ENCODE measurements around the gene SUGCT. TPM values are rescaled to one million over a fixed set of nuclear protein-coding genes. Genes with fewer than 3 reads are reported as not detected.

Gene SUGCT
- total RNA-seq, 3 donors from 2014 or later, result 2.3 to 4.5 (median 4.0) TPM

DNA sequence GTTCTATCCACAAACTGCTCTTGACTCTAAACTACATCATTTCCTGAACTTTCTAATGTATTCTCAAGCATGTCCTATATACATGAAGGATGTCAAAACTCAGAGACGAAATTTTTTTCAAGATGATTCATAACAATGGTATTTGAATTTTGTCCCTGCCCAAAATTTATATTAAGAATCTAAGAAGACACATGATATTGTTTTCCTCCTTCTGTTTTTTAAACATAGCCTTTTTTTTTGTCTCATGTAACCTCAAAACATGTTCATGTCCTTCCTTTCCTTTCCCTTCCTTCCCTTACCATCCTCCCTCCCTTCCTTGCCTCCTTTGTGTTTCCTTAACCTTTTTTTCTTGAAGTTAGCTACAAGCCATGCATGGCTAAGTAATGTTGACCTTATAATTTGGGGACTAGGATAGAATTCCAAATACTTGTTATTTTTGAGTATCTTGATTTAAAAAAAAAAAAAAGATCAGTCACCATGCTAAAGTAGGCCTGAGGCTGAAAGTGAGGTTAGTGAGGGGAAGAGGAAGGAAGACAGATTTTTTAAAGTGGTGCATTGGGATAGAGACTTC, 163.0 kb downstream of the SUGCT start:
- H3K36me3 ChIP-seq, result no peaks in the 10 kb centered on the region
- no peak for TF ChIP-seq POLR2AphosphoS5 (IDR thresholded peaks at IDR 0.05)
- no peak for TF ChIP-seq POLR2A (IDR thresholded peaks at IDR 0.05)
- no peak for TF ChIP-seq CTCF (IDR thresholded peaks at IDR 0.05)
- no peaks in the 10 kb centered on the region for H3K4me1 ChIP-seq
- H3K27me3 ChIP-seq, result no peaks in the 10 kb centered on the region
- intact Hi-C loops (cut with DNase I; ENCODE audit: low total_unique reads), result no loop called here
- DNase-seq (ENCODE audit: low spot score in 2 of 2), result no peak
- H3K9me3 ChIP-seq, result no peaks in the 10 kb centered on the region
- no peak overlapping the region for H3K4me3 ChIP-seq
- no peak overlapping the region for H3K27ac ChIP-seq

DNA sequence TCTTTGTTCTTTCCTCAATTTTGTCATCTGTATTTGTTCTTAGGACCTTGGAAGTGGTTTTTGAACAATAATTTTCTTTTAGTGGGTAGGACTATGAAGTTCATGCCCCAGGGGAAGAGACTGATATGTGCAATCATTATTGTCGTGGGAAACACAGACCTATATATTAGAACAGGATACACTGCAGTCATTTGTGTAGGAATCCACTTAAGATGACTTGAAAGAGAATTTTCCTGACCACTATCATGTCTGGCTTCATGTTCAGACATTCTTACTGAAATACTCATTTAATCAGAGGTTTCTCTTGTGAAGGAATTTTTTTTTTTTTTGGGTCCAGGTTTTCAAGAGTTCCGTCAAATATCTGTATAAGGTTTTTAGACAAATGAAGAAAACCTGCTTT, 163.6 kb downstream of the SUGCT start:
- DNase-seq (ENCODE audit: low spot score in 2 of 2), result no peak
- intact Hi-C loops (cut with DNase I; ENCODE audit: low total_unique reads), result no loop called here
- no peak overlapping the region for H3K4me3 ChIP-seq
- H3K9me3 ChIP-seq, result no peaks in the 10 kb centered on the region
- TF ChIP-seq POLR2AphosphoS5 (IDR thresholded peaks at IDR 0.05) (no peak), CTCF (IDR thresholded peaks at IDR 0.05) (no peak)
- H3K27me3 ChIP-seq, result no peaks in the 10 kb centered on the region
- H3K36me3 ChIP-seq, result no peaks in the 10 kb centered on the region
- no peak overlapping the region for H3K27ac ChIP-seq
- no peaks in the 10 kb centered on the region for H3K4me1 ChIP-seq

DNA sequence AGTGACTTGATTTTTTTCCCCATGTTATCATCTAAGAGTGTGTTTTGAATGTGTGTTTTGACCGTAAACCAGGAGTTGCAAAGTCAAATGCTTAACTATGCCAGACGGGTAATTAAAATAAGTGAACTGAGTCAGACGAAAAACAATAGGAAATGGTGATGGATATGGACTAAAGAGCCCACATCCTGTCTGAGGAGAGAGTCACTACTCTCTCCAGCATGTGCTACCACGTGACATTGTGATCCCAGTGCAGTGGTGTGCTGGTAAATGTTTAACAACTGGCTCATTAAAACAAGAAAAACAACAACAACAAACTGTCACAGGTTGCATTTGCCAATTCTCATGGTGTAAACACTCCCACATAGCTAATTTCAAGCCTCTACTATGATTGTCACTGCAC, 164.3 kb downstream of the SUGCT start:
- H3K9me3 ChIP-seq, result no peaks in the 10 kb centered on the region
- no peaks in the 10 kb centered on the region for H3K36me3 ChIP-seq
- H3K4me3 ChIP-seq, result no peak overlapping the region
- TF ChIP-seq CTCF (IDR thresholded peaks at IDR 0.05) (no peak), POLR2A (IDR thresholded peaks at IDR 0.05) (no peak), POLR2AphosphoS5 (IDR thresholded peaks at IDR 0.05) (no peak)
- no peaks in the 10 kb centered on the region for H3K27me3 ChIP-seq
- intact Hi-C loops (cut with DNase I; ENCODE audit: low total_unique reads), result no loop called here
- DNase-seq (ENCODE audit: low spot score in 2 of 2), result no peak
- no peak overlapping the region for H3K27ac ChIP-seq
- H3K4me1 ChIP-seq, result no peaks in the 10 kb centered on the region

DNA sequence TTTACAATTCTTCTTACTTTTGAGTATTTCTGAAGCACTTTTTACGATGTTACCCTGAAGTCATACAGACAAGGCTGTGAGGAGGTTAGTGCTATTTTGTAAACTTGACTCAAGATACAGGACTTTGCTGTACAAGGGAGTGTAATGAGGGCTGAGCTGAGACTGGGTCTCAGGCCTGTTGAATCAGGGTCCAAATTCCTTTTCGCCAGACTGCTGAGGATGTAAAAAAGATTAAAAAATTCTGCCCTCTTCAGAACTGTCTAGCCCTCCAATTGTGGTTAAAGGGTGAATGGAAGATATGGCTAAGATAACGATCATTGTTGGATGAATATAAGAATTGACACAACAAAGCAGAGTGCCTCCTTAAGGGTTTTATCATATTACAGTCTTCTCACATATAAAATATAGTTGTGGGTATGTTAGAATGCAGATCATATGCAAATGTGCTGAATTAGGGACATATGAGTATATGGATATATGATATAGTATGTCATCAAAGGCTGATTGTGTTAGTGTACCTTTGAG, 165.4 kb downstream of the SUGCT start:
- DNase-seq (ENCODE audit: low spot score in 2 of 2), result no peak
- Histone ChIP-seq H3K27me3 (no peaks in the 10 kb centered on the region), H3K4me1 (no peaks in the 10 kb centered on the region), H3K36me3 (no peaks in the 10 kb centered on the region), H3K4me3 (no peak overlapping the region), H3K9me3 (no peaks in the 10 kb centered on the region), H3K27ac (no peak overlapping the region)
- no peak for TF ChIP-seq CTCF (IDR thresholded peaks at IDR 0.05)
- intact Hi-C loops (cut with DNase I; ENCODE audit: low total_unique reads), result no loop called here

DNA sequence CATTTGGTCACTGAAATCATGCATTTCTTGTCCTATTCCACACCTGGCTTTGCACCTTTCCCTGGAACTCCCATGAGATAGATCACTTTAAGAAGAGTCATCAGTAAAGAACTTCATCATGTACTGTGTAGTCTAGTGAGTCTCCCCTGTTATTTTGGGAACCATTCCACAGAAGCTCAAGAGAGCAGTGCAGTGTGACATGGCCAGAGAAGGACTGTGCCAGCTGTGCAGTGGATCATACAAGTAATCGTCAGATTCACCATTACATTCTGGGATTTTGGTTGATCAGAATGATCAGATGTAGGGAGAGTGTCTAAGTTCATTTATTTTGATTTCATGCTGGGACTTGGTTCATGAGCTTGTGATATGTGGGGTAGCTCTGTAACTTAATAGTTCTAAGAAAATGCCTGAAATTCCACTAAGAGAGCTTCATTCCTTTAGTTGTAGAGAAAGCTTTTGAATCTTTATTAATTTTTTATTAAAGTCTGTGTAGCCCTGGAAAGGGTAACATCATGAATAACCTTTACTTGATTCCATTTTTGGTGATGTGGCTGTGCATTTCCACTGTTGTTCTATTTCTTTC, 166.8 kb downstream of the SUGCT start:
- no peaks in the 10 kb centered on the region for H3K9me3 ChIP-seq
- no peak for DNase-seq (ENCODE audit: low spot score in 2 of 2)
- intact Hi-C loops (cut with DNase I; ENCODE audit: low total_unique reads), result no loop called here
- H3K4me1 ChIP-seq, result no peaks in the 10 kb centered on the region
- H3K4me3 ChIP-seq, result no peak overlapping the region
- H3K27ac ChIP-seq, result no peak overlapping the region
- H3K27me3 ChIP-seq, result no peaks in the 10 kb centered on the region
- no peaks in the 10 kb centered on the region for H3K36me3 ChIP-seq
- TF ChIP-seq POLR2A (IDR thresholded peaks at IDR 0.05) (no peak), CTCF (IDR thresholded peaks at IDR 0.05) (no peak), POLR2AphosphoS5 (IDR thresholded peaks at IDR 0.05) (no peak)
